HCT116 (cell line): ENCODE results near the gene PLCB3. TPM values are rescaled to one million over a fixed set of nuclear protein-coding genes. Genes with fewer than 3 reads are reported as not detected.

Experiments used
- ATAC-seq: fragments of 200-7000 bp; cut with Tn5 transposase; 2 replicates; pipeline ENCODE4 v1.9.1; 2020; ENCODE audit warnings: mild to moderate bottlenecking, moderate library complexity
- BruUV-seq: library from RNA; stranded (reverse); fragments of 400-500 nt; replicated peaks from 2 replicates; lab custom pipeline; 2021; lab: Mats Ljungman, UMichigan
- CTCF ChIA-PET: fragments of 300-600 bp; sonication (Branson Sonifier 250); formaldehyde crosslinking; loops from one replicate; lab custom pipeline; 2021; ENCODE audit warnings: antibody characterized with exemption; lab: Charles Lee
- POLR2A ChIA-PET: fragments of 300-600, 350-600 bp; sonication (Branson Sonifier 250); formaldehyde crosslinking; loops from one replicate; lab custom pipeline; 2021; ENCODE audit warnings: antibody characterized with exemption; lab: Charles Lee
- RAD21 ChIA-PET, 2 experiments: fragments of 300-600 bp; sonication (Branson Sonifier 250); formaldehyde crosslinking; loops; one replicate each; lab custom pipeline; 2023; ENCODE audit warnings: low total read pairs in 2 of 2; ENCODE audit not compliant: uncharacterized antibody in 2 of 2, unreplicated experiment in 2 of 2, low non-redundant PET in 1 of 2; lab: Charles Lee
- DNase-seq: peaks from one replicate; pipeline ENCODE4 v3.0.0-alpha.2; 2010; ENCODE audit warnings: low read depth, low spot score
- H2AFZ ChIP-seq: fragments of 200-600 bp; shearing (Covaris generic), sonication (generic); 2 replicates; pipeline ENCODE4 v1.6.1; 2017; ENCODE audit warnings: low read depth, mixed run types, mixed read lengths, antibody characterized with exemption, low read length; ENCODE audit not compliant: poor library complexity, severe bottlenecking
- H3K27ac ChIP-seq: 2 replicates; pipeline ENCODE4 v1.5.1; 2012; ENCODE audit warnings: low read depth, low read length
- H3K27me3 ChIP-seq: fragments of 200-600 bp; sonication (generic); 2 replicates; pipeline ENCODE4 v1.6.1; 2016; ENCODE audit warnings: mixed run types, low read length, mixed read lengths; ENCODE audit not compliant: insufficient read depth
- H3K36me3 ChIP-seq, 2 experiments: fragments of 200-500 bp in 1 of 2; fragments of 200-600 bp in 1 of 2; sonication (Bioruptor generic) in 1 of 2; sonication (generic) in 1 of 2; 2 replicates each; pipeline versions ENCODE4 v1.5.1 to v1.6.1; 2014 to 2016; ENCODE audit warnings: low read length in 2 of 2, inconsistent platforms in 1 of 2, mixed read lengths in 1 of 2, mixed run types in 1 of 2; ENCODE audit not compliant: insufficient read depth in 2 of 2, control insufficient read depth in 1 of 2
- H3K4me1 ChIP-seq, 2 experiments: fragments of 200-600 bp in 1 of 2; sonication (generic) in 1 of 2; 2 replicates each; pipeline versions ENCODE4 v1.5.1 to v1.6.1; 2012 to 2017; ENCODE audit warnings: low read length in 2 of 2, inconsistent platforms in 1 of 2, mild to moderate bottlenecking in 1 of 2, mixed read lengths in 1 of 2, mixed run types in 1 of 2, moderate library complexity in 1 of 2; ENCODE audit not compliant: insufficient read depth in 2 of 2, control insufficient read depth in 1 of 2
- H3K4me2 ChIP-seq: fragments of 200-600 bp; sonication (generic); 2 replicates; pipeline ENCODE4 v1.6.1; 2017; ENCODE audit warnings: mixed run types, low read length, mixed read lengths
- H3K4me3 ChIP-seq, 2 experiments: fragments of 200-600 bp in 1 of 2; sonication (generic) in 1 of 2; replicated peaks in 1 of 2; 2 replicates each; pipeline ENCODE4 v1.5.1; 2011 to 2016; ENCODE audit warnings: low read length in 2 of 2, control low read depth in 1 of 2, low read depth in 1 of 2, mild to moderate bottlenecking in 1 of 2, mixed read lengths in 1 of 2, mixed run types in 1 of 2
- H3K79me2 ChIP-seq: fragments of 200-600 bp; sonication (generic); 2 replicates; pipeline ENCODE4 v1.6.1; 2017; ENCODE audit warnings: mild to moderate bottlenecking, mixed run types, low read length, moderate library complexity, mixed read lengths; ENCODE audit not compliant: insufficient read depth
- H3K9ac ChIP-seq: fragments of 200-600 bp; sonication (generic); 2 replicates; pipeline ENCODE4 v1.6.1; 2016; ENCODE audit warnings: low read length, mixed read lengths
- H3K9me2 ChIP-seq: fragments of 200-600 bp; sonication (generic), shearing (Covaris generic); 2 replicates; pipeline ENCODE4 v1.6.1; 2017; ENCODE audit warnings: mixed run types, mild to moderate bottlenecking, moderate library complexity; ENCODE audit not compliant: insufficient read depth
- H3K9me3 ChIP-seq, 2 experiments: fragments of 200-500 bp in 1 of 2; fragments of 200-600 bp in 1 of 2; sonication (Bioruptor generic) in 1 of 2; sonication (generic) in 1 of 2; 2 replicates each; pipeline ENCODE4 v1.6.1; 2014 to 2017; ENCODE audit warnings: low read length in 2 of 2, mixed read lengths in 2 of 2, inconsistent platforms in 1 of 2, low read depth in 1 of 2, mild to moderate bottlenecking in 1 of 2, mixed run types in 1 of 2, moderate library complexity in 1 of 2; ENCODE audit not compliant: control insufficient read depth in 1 of 2, insufficient read depth in 1 of 2
- H4K20me1 ChIP-seq: fragments of 200-600 bp; sonication (generic), shearing (Covaris generic); 2 replicates; pipeline ENCODE4 v1.6.1; 2017; ENCODE audit warnings: mixed run types, mild to moderate bottlenecking, moderate library complexity; ENCODE audit not compliant: insufficient read depth
- CBX3 ChIP-seq: IDR thresholded peaks from 2 replicates; pipeline ENCODE4 v1.6.1; 2012; ENCODE audit warnings: low read depth
- EGR1 ChIP-seq: IDR thresholded peaks from 2 replicates; pipeline ENCODE4 v1.6.1; 2012; ENCODE audit warnings: low read depth
- POLR2A ChIP-seq: IDR thresholded peaks from 2 replicates; pipeline ENCODE4 v1.7.0; 2011; ENCODE audit warnings: borderline replicate concordance; ENCODE audit not compliant: insufficient read depth, insufficient read length; ENCODE audit errors: extremely low read depth
- REST ChIP-seq: IDR thresholded peaks from 2 replicates; pipeline ENCODE4 v1.6.1; 2012; ENCODE audit warnings: low read depth
- TCF7L2 ChIP-seq: IDR thresholded peaks from 2 replicates; pipeline ENCODE4 v1.7.0; 2011; ENCODE audit warnings: borderline replicate concordance, inconsistent platforms; ENCODE audit not compliant: insufficient read depth, insufficient read length; ENCODE audit errors: extremely low read depth
- YY1 ChIP-seq: IDR thresholded peaks from 2 replicates; pipeline ENCODE4 v1.6.1; 2011; ENCODE audit warnings: low read length, low read depth, moderate library complexity, mild to moderate bottlenecking; ENCODE audit not compliant: insufficient replicate concordance; ENCODE audit errors: extremely low read depth
- intact Hi-C: fragments of 100-400 bp; cut with micrococcal nuclease; formaldehyde crosslinking; loops from 2 replicates; pipeline ENCODE4 v1.10.0; 2022
- total RNA-seq: library from RNA; stranded (reverse); gene quantifications from one replicate; pipeline ENCODE4 v1.2.1, GENCODE V29; 2021; ENCODE audit not compliant: unreplicated experiment

The PLCB3 gene
- total RNA-seq, 1 experiment from 2014 or later, result 106 TPM

GRCh38 chr11:64283092-64283491 lies 31.8 kb downstream of the PLCB3 start:
- DNase-seq (no peak), ATAC-seq (no peak)
- Histone ChIP-seq H3K27ac (no peak overlapping the region), H2AFZ (no peak overlapping the region), H3K4me1 (peaks cover 14 to 27% of the 10 kb centered on the region in 2 experiments), H3K4me3 (peak overlapping the region in 1 of 2 experiments; percentile 77; a peak in 2 of 4 replicates), H3K9me3 (no peaks in the 10 kb centered on the region), H3K27me3 (no peaks in the 10 kb centered on the region), H3K36me3 (no peaks in the 10 kb centered on the region; a peak in 1 of 4 replicates), H3K4me2 (peak overlapping the region; percentile 96; the same call in 1 of the 2 replicates), H3K9me2 (no peaks in the 10 kb centered on the region), H4K20me1 (no peaks in the 10 kb centered on the region), H3K79me2 (no peaks in the 10 kb centered on the region), H3K9ac (no peak overlapping the region)
- no TSS peak for BruUV-seq
- TF ChIP-seq CBX3 (no peak), EGR1 (no peak), YY1 (no peak), POLR2A (no peak), REST (no peak), TCF7L2 (no peak)
- intact Hi-C loops, result no loop called here
- RAD21 ChIA-PET, result no interaction called here
- POLR2A ChIA-PET, result interaction anchor here (1.3 to 1.6 kb wide), 3 partner anchors 18 to 56 kb away, joined by 3 to 5 read pairs (median 4); partner anchors contain the start of gene NUDT22
- CTCF ChIA-PET, result interaction anchor here (4.3 kb wide), 1 partner anchor 21 kb away, joined by 22 read pairs; the partner anchor contains the start of gene ESRRA
